D341Med (cell line): Measurements from ENCODE around the gene MAN1C1.
"Not testable (repeated sequence)": the region's sequence is repeated elsewhere in the genome, so short reads cannot be mapped to it uniquely, and the experiment has no call there.

Source experiments
- DNase-seq: peaks from one replicate; pipeline ENCODE4 v3.0.0; 2012; ENCODE audit warnings: low spot score

The MAN1C1 gene

GRCh38 chr1:25657883-25658760 is 41.5 kb downstream of the MAN1C1 start:
- no peak for DNase-seq

- no peak for DNase-seq
Observed at GRCh38 chr1:25658791-25659431, 42.3 kb downstream of the MAN1C1 start.

GRCh38 chr1:25661043-25661815 is 44.6 kb downstream of the MAN1C1 start:
- no peak for DNase-seq

GRCh38 chr1:25662061-25662460 is 45.5 kb downstream of the MAN1C1 start:
- DNase-seq: no peak

GRCh38 chr1:25662959-25663358 is 46.4 kb downstream of the MAN1C1 start:
- DNase-seq: not testable (repeated sequence)

- DNase-seq: no peak
Observed at GRCh38 chr1:25664357-25665199, 48.0 kb downstream of the MAN1C1 start.

GRCh38 chr1:25666460-25666859 is 49.9 kb downstream of the MAN1C1 start:
- no peak for DNase-seq

- DNase-seq: no peak
Observed at GRCh38 chr1:25668931-25669573, 52.5 kb downstream of the MAN1C1 start.

GRCh38 chr1:25669781-25670567 is 53.4 kb downstream of the MAN1C1 start:
- DNase-seq: no peak

- no peak for DNase-seq
Observed at GRCh38 chr1:25671929-25672328, 55.3 kb downstream of the MAN1C1 start.

- no peak for DNase-seq
Observed at GRCh38 chr1:25672763-25673409, 56.3 kb downstream of the MAN1C1 start.

GRCh38 chr1:25673456-25673855 is 56.9 kb downstream of the MAN1C1 start:
- DNase-seq: no peak

GRCh38 chr1:25673962-25674806 is 57.6 kb downstream of the MAN1C1 start:
- no peak for DNase-seq

- no peak for DNase-seq
Observed at GRCh38 chr1:25674807-25675084, 58.2 kb downstream of the MAN1C1 start.

GRCh38 chr1:25675729-25676476 is 59.3 kb downstream of the MAN1C1 start:
- no peak for DNase-seq

GRCh38 chr1:25676488-25676887 is 59.9 kb downstream of the MAN1C1 start:
- no peak for DNase-seq

- no peak for DNase-seq
Observed at GRCh38 chr1:25677193-25677773, 60.7 kb downstream of the MAN1C1 start.

- no peak for DNase-seq
Observed at GRCh38 chr1:25679171-25679570, 62.6 kb downstream of the MAN1C1 start.
